DND-41 (cell line): Measurements from ENCODE around the gene TP53.

ENCODE experiments used
- EZH2 ChIP-seq: IDR thresholded peaks from 3 replicates; pipeline ENCODE4 v1.6.1; 2012; ENCODE audit warnings: borderline replicate concordance, low read depth, mild to moderate bottlenecking, moderate library complexity, low read length, inconsistent platforms; ENCODE audit not compliant: severe bottlenecking
- TF ChIP-seq, protein P1 (sequence below): IDR thresholded peaks from 2 replicates; pipeline ENCODE4 v1.5.1; 2012; ENCODE audit warnings: borderline replicate concordance, low read length, moderate library complexity, mild to moderate bottlenecking; ENCODE audit not compliant: poor library complexity, severe bottlenecking; ENCODE audit errors: extremely low read depth

DNA sequence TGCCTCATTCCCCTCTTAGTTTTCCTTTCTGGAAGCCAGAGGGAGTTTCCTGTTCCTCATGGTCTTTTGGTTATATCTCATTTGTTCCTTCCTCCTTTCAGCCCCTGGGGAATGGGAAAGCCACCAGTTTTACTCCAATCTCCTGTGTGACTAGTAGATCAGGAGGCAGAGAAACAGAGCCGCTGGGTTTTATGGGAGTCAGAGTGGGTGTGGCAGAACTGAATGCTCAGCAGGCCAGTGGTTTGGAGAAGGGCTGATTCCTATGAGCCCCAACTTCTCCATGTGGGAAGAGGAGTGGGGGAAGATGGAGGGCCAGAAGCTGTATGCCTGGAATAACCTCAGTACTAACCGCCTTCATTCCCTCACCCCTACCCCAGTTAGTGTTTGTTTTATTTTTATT is 34.3 kb upstream of the TP53 start:
- TF ChIP-seq, protein P1, sequence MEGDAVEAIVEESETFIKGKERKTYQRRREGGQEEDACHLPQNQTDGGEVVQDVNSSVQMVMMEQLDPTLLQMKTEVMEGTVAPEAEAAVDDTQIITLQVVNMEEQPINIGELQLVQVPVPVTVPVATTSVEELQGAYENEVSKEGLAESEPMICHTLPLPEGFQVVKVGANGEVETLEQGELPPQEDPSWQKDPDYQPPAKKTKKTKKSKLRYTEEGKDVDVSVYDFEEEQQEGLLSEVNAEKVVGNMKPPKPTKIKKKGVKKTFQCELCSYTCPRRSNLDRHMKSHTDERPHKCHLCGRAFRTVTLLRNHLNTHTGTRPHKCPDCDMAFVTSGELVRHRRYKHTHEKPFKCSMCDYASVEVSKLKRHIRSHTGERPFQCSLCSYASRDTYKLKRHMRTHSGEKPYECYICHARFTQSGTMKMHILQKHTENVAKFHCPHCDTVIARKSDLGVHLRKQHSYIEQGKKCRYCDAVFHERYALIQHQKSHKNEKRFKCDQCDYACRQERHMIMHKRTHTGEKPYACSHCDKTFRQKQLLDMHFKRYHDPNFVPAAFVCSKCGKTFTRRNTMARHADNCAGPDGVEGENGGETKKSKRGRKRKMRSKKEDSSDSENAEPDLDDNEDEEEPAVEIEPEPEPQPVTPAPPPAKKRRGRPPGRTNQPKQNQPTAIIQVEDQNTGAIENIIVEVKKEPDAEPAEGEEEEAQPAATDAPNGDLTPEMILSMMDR, result no peak
- no peak for TF ChIP-seq EZH2
